ENCODE measurements around the gene CRTC3.
A peak's percentile ranks its signal among the peaks of the same experiment; 100 is the strongest.
"Not testable (repeated sequence)": the region's sequence is repeated elsewhere in the genome, so short reads cannot be mapped to it uniquely, and the experiment has no call there.

Gene CRTC3

DNA sequence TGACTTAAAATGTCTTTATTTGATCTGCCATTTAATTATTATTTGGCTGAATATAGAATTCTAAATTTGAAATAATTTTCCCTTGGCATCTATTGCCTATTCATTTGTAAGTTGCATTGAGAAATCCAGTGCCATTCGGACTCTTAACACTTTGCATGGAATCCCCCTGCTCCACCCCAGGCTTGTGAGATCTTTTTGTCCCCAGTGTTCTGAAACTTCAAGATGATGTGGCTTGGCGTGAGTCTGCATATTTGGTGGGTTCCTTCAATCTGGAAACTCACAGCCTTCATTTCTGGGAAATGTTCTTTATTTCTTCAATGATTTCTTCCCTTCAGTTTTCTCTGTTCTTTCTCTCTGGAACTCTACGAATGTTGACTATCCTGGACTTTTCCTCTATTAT is 103.6 kb downstream of the CRTC3 start:
- no peak for DNase-seq

DNA sequence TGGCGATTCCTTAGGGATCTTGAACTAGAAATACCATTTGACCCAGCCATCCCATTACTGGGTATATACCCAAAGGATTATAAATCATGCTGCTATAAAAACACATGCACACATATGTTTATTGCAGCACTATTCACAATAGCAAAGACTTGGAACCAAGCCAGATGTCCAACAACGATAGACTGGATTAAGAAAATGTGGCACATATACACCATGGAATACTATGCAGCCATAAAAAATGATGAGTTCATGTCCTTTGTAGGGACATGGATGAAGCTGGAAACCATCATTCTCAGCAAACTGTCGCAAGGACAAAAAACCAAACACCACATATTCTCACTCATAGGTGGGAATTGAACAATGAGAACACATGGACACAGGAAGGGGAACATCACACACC is 107.3 kb downstream of the CRTC3 start:
- DNase-seq: not testable (repeated sequence)

DNA sequence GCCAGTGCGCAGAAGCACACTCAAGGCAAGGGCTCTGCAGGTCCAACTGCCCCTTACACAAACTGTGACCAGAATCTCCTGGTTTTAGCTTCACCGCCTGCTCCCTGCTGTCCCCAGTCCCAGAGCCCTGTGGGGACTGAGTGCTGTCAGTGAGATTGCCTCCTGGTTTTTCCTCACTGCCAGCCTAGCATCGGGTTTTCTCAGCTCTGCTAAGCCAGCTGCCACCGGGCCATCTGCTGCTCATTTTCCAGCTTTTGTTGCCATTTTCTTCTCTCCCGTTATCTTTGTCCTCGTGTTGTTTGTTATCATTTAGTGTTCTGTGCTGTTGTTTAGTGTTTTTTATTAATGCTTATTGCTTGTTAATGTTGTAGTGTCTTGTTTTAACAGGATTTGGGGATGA is 108.0 kb downstream of the CRTC3 start:
- DNase-seq: no peak

DNA sequence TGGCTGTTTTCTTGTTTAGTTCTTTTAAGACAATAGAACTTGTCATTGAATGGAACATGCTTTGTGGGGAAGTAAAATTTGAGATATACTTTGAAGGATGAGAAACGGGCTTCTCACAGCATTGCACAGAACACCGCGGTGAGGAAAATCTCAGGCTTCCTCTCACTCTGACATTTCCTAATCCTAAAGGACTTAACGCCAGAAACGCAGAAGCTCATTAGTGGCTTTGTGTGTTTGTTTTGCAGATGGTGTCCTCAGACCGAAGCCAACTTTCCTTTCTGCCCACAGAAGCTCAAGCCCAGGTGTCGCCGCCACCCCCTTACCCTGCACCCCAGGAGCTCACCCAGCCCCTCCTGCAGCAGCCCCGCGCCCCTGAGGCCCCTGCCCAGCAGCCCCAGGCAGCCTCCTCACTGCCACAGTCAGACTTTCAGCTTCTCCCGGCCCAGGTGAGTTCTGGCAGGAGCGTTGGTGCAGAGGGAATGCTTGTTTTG is 108.5 kb downstream of the CRTC3 start:
- no peak for DNase-seq

DNA sequence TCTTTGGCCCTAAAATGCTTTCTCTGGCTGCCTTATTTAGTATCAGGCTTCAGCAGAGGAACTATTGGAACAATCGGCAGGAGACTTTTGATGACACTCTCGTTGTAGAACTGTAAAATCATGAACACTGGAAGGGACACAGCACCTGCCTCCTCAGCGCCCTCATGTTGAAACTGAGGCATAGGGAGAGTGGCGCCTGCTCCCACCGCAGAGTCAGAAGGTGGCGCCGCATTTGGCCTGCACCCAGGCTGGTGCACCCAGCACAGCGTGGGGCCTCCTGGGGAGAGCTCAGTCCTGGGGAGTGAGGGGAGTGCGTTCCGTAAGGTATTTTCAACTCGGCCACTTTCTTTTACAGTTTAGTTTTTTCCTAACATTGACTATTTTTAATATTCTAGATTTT is 109.2 kb downstream of the CRTC3 start:
- DNase-seq: no peak

DNA sequence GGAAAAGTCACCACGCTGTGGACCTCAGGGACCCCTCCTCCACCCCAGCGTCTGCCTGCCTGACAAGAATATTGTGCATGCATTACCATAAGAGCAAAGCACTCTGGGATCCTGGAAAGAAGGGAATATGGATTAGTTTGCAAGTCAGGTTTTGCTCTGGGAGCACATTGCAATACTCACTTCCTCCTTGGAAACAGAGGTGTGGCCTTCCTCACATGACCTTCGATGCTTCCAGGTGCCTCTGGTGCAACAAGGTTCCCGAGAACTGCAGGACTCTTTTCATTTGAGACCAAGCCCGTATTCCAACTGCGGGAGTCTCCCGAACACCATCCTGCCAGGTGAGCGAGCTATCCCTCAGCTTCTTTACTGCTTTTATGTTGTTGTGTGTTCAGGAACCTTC is 111.1 kb downstream of the CRTC3 start:
- DNase-seq: no peak

DNA sequence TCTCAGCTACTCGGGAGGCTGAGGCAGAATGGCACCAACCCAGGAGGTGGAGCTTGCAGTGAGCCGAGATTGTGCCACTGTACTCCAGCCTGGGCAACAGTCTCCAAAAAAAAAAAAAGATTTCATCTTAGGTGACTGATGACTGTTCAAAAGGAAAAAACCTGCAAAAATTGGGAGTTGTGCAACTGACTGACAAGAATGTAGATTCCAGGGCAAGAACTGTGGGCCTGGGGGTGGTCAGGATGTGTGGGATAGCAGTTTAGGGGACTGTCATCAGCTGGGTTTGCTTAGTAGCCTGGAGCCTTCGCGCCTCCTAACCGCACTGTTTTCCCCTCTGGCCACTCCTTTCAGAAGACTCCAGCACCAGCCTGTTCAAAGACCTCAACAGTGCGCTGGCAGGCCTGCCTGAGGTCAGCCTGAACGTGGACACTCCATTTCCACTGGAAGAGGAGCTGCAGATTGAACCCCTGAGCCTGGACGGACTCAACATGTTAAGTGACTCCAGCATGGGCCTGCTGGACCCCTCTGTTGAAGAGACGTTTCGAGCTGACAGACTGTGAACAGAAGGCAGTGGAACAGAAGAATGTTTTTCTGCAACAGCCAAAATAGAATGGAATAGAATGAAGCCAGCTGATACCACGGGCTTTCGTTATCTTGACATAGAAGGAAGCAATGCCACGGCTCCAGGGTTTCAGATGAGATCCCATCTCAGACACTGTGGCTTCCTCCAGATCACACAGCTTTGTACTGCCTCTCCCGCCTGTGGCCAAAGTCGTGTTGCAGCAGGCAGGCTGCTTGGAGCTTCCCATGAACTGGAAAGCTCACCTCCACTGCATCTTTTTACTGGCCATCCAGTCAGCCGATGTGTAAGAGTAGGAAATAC is 112.1 kb downstream of the CRTC3 start:
- no peak for DNase-seq

DNA sequence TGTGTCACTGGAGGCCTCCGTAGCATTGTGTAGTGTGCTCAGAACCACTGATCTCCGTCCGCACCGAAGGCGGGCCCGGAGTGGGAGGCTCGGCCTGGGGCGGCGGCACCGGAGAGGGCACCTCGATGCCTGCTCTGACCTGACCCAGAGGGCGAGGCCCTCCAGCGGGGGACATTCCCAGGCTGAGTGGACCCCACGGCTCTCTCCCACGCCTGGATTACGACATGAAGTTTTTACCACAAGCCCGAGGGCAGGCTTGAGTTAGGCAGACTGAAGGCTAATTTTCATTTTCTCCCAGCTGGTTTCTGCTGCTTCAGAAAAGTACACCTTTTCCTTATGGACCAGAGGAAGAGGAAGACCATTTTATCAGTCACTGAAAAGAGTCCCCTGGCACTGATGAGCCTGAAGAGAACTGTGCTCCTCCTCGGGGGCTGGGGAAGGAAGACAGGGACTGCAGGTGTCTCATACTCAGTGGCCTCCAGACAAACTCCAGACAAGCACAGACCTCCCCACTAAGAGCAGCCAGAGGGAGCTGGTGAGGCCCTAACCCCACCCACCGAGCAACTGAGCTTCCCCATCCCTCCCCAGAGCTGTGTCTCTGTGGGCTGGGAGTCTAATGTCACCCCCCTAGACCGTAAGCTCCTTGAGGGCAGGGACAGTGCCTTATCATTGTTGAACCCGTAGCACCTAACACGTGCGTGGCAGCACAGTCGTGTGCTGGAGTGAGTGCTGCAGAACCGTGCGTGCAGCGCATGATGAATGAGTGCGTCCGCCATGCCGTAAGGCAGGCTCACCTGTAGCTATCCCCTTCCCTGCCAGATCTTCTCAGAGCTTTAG is 113.0 kb downstream of the CRTC3 start:
- DNase-seq: no peak

DNA sequence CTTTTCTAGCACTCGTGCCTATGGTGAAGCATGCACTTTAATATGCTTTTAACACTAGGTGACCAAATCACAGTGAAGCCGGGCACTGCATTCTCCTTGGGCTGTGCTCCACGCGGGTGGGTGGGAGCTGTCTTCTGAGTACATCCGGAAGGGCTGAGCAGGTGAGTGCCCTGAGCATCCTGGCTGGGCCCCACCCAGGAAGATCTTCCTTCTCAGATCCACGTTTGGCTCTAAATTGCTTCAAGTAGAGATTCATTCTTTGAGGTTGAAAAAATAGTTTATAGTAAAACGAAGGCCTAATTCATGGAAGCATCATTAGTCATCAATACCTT is 113.5 kb downstream of the CRTC3 start:
- no peak for DNase-seq

DNA sequence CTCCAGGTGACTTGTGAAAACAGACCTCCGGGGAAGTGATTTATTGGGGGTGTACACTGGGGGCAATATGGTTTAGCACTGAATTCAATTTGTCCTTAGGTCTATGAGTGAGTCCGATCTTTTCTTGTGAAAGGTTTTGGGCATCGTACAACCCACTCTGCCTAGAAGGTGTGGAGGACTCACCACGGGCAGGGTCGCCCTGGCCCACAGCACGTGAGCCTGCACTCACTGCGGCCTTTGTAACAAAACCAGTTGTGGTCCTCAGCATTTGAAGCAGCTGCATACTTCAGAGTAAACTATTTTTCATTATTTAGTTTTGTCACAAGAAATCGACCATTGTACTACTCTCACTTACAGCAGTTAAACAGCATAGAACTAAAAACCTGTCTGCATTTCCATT is 114.8 kb downstream of the CRTC3 start:
- no peak for DNase-seq

DNA sequence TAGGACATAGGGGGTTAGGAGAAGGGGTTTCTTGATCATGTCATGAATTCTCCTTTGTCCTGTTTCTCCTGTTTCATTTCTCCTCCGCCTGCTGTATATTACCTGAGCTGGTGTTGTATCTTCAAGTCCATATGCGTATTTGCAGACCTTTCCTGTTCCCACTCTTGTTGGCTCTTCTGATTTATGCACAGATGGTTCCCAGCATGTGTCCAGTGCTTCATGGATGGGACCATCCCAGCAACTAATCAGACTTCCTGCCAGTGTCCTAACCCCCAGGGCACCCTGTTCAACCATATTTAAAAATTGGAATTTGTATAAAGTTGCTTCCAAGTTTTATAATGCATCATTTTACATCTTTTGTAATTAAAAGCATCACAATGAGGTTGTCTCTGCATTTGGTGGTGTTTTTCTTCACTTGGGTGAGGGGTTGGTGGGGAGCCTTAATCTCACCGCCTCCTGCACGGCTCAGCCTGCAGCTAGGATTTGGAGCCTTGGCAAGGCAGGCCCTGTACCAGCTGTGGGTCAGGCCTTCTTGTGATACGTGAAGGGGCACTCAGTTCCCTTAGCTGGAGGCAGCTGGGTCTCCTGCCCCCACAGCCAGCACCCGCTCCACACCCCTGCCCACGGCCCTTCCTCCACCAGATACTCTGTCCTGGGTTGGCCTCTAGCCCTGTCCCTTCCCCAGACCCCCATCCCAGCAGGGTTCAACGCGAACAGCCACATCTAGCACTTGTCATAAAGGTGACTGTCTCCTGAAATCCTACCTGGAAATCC is 115.4 kb downstream of the CRTC3 start:
- no peak for DNase-seq

DNA sequence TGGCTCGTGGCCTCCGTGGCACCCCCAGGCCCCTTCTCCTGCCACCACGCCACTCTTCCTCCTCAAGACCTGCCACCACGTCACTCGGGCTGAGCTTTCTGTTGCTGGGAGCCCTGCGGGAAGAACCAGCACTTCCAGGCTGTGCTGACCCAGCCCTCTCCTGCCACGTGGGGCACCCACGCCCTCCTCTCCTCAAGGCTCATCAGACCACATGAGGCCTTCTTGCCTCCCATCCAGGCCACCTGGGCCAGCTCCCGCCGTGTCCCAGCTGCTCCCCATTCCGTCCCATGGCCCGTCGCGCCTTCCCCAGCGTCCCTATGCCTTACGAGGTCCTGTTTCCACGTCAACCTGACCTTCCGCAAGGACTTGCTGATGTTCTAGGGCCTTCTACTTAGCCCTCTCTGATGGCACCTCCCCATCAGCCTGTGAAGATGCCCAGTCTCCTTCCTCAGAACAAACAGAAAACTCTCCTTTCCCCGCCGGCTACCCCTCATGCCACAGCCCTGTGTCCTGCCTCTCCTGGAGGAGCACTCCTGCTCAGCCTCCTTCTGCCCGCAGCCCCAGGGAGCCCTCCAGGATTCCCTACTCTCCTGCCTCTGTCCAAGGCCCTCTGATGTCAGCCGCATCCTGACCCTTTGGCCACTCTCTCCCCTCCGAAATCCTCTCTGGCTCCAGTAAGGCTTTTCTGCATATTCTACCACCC is 116.3 kb downstream of the CRTC3 start:
- DNase-seq: no peak

DNA sequence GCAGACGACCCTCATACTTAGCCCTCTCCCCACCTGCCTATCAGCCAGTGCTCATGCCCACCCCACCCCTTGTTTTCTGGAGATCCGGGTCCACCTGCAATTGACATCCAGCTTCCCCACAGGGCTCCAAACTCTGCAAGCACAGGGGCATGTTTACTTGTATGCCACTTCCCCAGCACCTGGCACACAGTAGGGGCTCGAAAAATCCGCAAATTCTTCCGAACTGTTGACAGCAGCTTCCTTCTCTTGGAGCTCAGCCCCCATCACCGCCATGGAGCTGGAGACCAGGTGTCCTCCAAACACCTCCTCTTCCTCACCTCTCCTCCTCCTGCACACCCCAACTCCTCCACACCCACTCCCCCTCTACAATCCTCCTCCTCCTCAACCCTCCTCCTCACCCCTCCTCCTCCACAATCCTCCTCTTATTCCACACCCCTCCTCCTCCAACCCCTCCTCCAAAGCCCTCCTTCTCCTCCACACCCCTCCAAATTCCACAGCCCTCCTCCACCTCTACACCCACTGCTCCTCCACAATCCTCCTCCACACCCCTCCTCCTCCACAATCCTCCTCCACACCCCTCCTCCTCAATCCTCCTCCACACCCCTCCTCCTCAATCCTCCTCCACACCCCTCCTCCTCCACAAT is 117.1 kb downstream of the CRTC3 start:
- no peak for DNase-seq

DNA sequence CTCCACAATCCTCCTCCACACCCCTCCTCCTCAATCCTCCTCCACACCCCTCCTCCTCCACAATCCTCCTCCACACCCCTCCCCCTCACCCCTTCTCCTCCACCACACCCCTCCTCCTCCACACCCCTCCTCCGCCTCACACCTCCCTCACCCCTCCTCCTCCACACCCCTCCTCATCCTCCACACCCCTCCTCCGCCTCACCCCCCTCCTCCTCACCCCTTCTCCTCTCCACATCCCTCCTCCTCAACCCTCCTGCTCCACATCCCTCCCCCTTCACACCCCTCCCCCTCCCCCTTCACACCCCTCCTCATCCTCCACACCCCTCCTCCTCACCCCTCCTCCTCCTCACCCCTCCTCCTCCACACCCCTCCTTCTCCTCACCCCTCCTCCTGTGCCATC is 117.6 kb downstream of the CRTC3 start:
- DNase-seq: no peak

DNA sequence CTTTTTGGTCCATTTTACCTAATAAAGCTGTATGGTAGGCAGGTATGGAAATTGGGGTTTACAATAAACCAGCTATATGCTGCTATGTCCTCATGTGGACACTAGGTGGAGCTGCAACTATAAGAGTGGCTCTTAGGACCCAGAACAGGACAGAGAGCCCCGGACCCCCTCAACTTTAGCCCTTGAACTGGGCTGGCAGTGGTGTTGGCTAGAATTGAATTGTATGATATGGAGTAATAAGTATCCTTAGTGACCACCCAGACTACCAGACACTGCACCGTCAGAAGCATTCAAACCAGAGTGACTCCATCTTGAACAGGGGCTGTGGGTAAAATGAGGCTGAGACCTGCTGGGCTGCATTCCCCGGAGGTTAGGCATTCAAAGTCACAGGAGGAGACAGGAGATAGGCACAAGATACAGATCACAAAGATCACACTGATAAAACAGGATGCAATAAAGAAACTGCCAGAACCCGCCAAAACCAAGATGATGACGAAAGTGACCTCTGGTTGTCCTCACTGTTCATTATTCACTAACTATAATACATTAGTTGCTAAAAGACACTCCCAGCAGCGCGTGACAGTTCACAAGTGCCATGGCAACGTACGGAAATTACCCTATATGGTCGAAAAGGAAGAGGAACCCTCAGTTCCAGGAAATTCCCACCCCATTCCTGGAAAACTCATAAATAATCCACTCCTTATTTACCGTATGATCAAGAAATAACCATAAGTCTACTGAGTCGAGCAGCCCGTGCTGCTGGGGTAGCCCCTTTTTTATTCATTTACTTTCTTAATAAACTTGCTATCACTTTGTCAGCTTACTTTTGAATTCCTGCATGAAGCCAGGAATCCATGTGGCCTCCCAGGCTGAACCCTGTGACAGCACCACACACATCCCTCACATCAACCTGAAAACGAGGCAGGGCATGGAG is 118.7 kb downstream of the CRTC3 start:
- peak; percentile 26 for DNase-seq

DNA sequence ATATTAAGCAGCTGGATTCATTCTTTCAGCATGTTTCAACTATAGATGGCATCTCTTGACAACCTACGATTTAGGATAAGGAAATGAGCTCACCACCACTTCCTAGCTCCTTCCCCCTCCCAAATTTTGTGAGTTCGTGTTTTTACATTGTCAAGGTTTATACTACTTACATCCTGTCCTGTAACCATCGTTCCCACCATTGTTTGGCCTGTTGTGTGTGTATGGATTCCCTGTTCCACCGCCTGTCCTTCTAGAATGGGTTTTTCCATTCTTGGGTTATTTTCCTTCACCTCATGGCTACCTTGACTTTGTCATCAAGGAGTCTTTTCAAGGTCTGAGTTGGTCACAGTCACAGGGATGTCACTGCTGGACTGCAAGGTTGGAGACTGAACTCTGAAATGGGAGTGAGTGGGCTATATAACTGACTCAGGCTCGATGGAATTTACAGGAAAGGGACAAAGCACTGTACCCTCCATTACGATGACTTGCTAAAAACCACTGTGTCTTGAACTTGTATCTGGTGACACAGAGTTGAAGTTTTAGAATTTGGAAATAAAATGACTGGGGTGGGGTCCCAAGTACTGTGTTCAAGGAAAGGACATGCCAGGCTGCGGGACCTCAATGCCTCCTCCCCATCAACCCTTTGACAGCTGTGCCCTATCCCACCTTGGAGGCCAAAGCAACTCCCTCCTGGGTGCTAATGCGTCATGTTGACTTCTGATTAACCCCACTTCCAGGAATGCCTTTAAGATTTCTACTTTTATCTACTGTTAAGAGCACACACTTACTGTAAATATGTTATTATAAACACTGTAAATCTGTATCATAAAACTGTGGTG is 120.6 kb downstream of the CRTC3 start:
- no peak for DNase-seq

DNA sequence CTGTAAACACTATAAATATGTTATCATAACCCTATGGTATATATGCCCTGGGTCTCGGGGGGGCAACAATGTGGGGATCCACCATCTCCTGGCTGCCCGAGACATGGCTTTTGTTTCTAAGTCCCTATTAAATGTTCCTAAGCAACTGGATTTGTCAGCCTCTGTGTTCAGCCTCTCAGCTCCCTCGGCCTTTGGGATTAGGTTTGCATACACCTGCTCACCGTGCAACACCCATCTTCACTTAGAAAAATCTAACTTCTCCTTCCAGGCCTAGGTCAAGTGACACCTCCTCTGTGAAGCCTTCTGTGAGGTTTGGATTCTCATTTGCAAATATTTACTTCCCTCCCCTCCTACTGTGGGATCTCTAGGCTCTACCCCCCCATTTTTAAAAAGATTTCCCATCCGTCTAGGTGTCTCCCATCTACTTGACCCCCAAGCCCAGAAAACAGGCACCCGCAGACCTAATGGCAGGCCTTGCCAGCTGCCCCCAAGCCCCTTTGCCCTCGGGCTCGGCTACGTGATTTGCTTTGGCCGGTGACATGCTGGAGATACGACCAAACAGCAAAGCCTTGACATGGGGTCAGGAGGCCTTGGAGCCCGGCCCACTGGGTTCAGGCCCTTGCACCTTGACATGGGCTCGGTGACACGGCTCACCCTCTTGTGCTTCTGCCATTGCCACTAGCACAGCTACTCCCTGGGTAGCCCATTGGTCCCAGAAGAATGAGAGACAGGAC is 121.4 kb downstream of the CRTC3 start:
- no peak for DNase-seq

DNA sequence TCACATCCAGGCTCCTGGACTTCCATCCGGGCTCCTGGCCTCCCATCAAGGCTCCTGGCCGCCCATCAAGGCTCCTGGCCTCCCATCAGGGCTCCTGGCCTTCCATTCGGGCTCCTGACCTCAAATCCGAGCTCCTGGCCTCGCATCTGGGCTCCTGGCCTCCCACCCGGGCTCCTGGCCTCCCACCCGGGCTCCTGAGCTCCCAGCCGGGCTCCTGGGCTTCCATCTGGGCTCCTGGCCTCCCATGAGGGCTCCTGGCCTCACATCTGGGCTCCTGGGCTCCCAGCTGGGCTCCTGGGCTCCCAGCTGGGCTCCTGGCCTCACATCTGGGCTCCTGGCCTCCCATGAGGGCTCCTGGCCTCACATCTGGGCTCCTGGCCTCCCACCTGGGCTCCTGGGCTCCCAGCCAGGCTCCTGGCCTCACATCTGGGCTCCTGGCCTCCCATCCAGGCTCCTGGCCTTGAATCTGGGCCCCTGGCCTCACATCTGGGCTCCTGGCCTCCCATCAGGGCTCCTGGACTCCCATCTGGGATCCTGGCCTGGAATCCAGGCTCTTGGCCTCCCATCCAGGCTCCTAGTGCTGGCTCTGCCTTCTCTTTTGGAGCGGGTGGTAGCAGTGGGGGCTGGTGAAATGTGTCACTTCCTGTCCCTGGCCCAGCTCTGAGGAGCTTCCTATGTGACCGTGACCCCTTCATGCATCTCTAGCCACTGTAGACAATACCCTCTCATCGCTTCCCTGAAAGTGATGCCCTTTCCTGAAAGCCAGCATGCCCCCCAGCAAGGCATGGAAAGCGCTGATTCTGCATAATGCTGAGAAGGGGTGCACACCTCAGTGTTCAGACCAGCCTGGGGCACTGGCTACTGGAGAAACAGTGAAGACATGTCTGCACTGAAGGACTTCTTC is 124.8 kb downstream of the CRTC3 start:
- no peak for DNase-seq

Measured in NCI-H1417 treated with DMSO at 0.1 percent for 48 hours (cell line).